Stomach (tissue), 4 donors: ENCODE data around the gene ARID5B.

Experiments
- CTCF ChIP-seq, 7 experiments: fragments of 450-650 bp in 4 of 7; fragments of 200-600 bp in 3 of 7; sonication (generic) in 3 of 7; IDR thresholded peaks; one replicate each; pipeline ENCODE4 v1.5.1; 2016 to 2019; ENCODE audit warnings: antibody characterized with exemption in 7 of 7, control low read depth in 2 of 7, mild to moderate bottlenecking in 1 of 7
- EP300 ChIP-seq: sonication (generic); formaldehyde crosslinking; IDR thresholded peaks from one replicate; pipeline ENCODE4 v1.6.1; 2017; ENCODE audit warnings: antibody characterized with exemption
- POLR2A ChIP-seq, 4 donors: fragments of 450-650 bp; IDR thresholded peaks; one replicate each; pipeline ENCODE4 v1.6.1; 2016; ENCODE audit warnings: antibody characterized with exemption in 4 of 4, control low read depth in 2 of 4, mild to moderate bottlenecking in 1 of 4, moderate library complexity in 1 of 4
- POLR2AphosphoS5 ChIP-seq, 3 donors: sonication (generic); formaldehyde crosslinking; IDR thresholded peaks; one replicate each; pipeline ENCODE4 v1.6.1; 2016; ENCODE audit warnings: antibody characterized with exemption in 3 of 3

- TF ChIP-seq CTCF (IDR thresholded peaks at IDR 0.05) (no peak), POLR2A (IDR thresholded peaks at IDR 0.05) (no peak), EP300 (no peak), POLR2AphosphoS5 (IDR thresholded peaks at IDR 0.05) (no peak)
Measured at GRCh38 chr10:61937631-61938351, 36.3 kb downstream of the ARID5B start.
